Neutrophil (primary cell): Measurements from ENCODE around the gene FYN.
"Not testable (repeated sequence)": the region's sequence is repeated elsewhere in the genome, so short reads cannot be mapped to it uniquely, and the experiment has no call there.

Experiments
- H3K27ac ChIP-seq: fragments of 200-600 bp; sonication (generic); 2 replicates; pipeline ENCODE4 v1.5.1; 2016; ENCODE audit warnings: mild to moderate bottlenecking, moderate library complexity
- H3K27me3 ChIP-seq: fragments of 200-600 bp; sonication (generic); 2 replicates; pipeline ENCODE4 v1.6.0; 2016; ENCODE audit warnings: mild to moderate bottlenecking
- H3K36me3 ChIP-seq: fragments of 200-600 bp; sonication (generic); 2 replicates; pipeline ENCODE4 v1.5.1; 2017
- H3K4me1 ChIP-seq, 2 experiments: fragments of 200-600 bp in 1 of 2; sonication (generic) in 1 of 2; 1 replicate in 1 of 2; 2 replicates in 1 of 2; pipeline versions ENCODE4 v1.5.1 to v1.6.1; 2013 to 2016; ENCODE audit warnings: low read depth in 1 of 2, low read length in 1 of 2, mild to moderate bottlenecking in 1 of 2, moderate library complexity in 1 of 2; ENCODE audit not compliant: control insufficient read depth in 1 of 2, insufficient read depth in 1 of 2
- H3K4me3 ChIP-seq, 2 experiments: fragments of 200-600 bp in 1 of 2; sonication (generic) in 1 of 2; 1 replicate in 1 of 2; 2 replicates in 1 of 2; pipeline ENCODE4 v1.5.1; 2013 to 2016; ENCODE audit warnings: low read depth in 1 of 2, low read length in 1 of 2, mild to moderate bottlenecking in 1 of 2, moderate library complexity in 1 of 2
- H3K9me3 ChIP-seq: fragments of 200-600 bp; sonication (generic); 2 replicates; pipeline ENCODE4 v1.5.1; 2016
- CTCF ChIP-seq: fragments of 200-600 bp; sonication (generic); IDR thresholded peaks from 2 replicates; pipeline ENCODE4 v1.5.1; 2016; ENCODE audit warnings: antibody characterized with exemption

Gene FYN

GRCh38 chr6:111791415-111791814 lies 81.8 kb downstream of the FYN start:
- H3K4me3 ChIP-seq, result no peak overlapping the region
- H3K27me3 ChIP-seq, result no peaks in the 10 kb centered on the region
- H3K36me3 ChIP-seq, result no peaks in the 10 kb centered on the region
- TF ChIP-seq CTCF, result no peak
- no peaks in the 10 kb centered on the region for H3K4me1 ChIP-seq
- H3K27ac ChIP-seq, result no peak overlapping the region
- H3K9me3 ChIP-seq, result no peaks in the 10 kb centered on the region

GRCh38 chr6:111789598-111789997 lies 83.7 kb downstream of the FYN start:
- Histone ChIP-seq H3K36me3 (no peaks in the 10 kb centered on the region), H3K9me3 (no peaks in the 10 kb centered on the region), H3K27ac (no peak overlapping the region), H3K27me3 (no peaks in the 10 kb centered on the region), H3K4me3 (no peak overlapping the region), H3K4me1 (no peaks in the 10 kb centered on the region)
- no peak for TF ChIP-seq CTCF

GRCh38 chr6:111788379-111789276 lies 84.6 kb downstream of the FYN start:
- no peaks in the 10 kb centered on the region for H3K4me1 ChIP-seq
- no peak for TF ChIP-seq CTCF
- H3K27me3 ChIP-seq, result no peaks in the 10 kb centered on the region
- no peak overlapping the region for H3K27ac ChIP-seq
- no peaks in the 10 kb centered on the region for H3K36me3 ChIP-seq
- H3K9me3 ChIP-seq, result no peaks in the 10 kb centered on the region
- H3K4me3 ChIP-seq, result no peak overlapping the region

GRCh38 chr6:111786151-111786550 lies 87.1 kb downstream of the FYN start:
- not testable (repeated sequence) for H3K27me3 ChIP-seq, H3K4me3 ChIP-seq, H3K27ac ChIP-seq, H3K9me3 ChIP-seq, H3K36me3 ChIP-seq, H3K4me1 ChIP-seq

GRCh38 chr6:111784433-111784832 lies 88.8 kb downstream of the FYN start:
- TF ChIP-seq CTCF, result no peak
- Histone ChIP-seq H3K4me1 (no peaks in the 10 kb centered on the region), H3K9me3 (no peaks in the 10 kb centered on the region), H3K27me3 (no peaks in the 10 kb centered on the region), H3K4me3 (no peak overlapping the region), H3K27ac (no peak overlapping the region), H3K36me3 (no peaks in the 10 kb centered on the region)

GRCh38 chr6:111782887-111783466 lies 90.3 kb downstream of the FYN start:
- Histone ChIP-seq H3K4me3 (no peak overlapping the region), H3K9me3 (no peaks in the 10 kb centered on the region), H3K27ac (no peak overlapping the region), H3K27me3 (no peaks in the 10 kb centered on the region), H3K36me3 (no peaks in the 10 kb centered on the region), H3K4me1 (no peaks in the 10 kb centered on the region)
- TF ChIP-seq CTCF, result no peak
